Right lobe of liver (tissue), 6 donors: ENCODE results near the gene BPIFB2. TPM values are rescaled to one million over a fixed set of nuclear protein-coding genes. Genes with fewer than 3 reads are reported as not detected.

Experiments
- ATAC-seq, 4 donors: fragments of 200-7000 bp; cut with Tn5 transposase; one replicate each; pipeline ENCODE4 v1.9.1; 2020; ENCODE audit warnings: mild to moderate bottlenecking in 4 of 4, moderate library complexity in 4 of 4
- DNase-seq, 3 donors: peaks; one replicate each; pipeline ENCODE4 v3.0.0-alpha.2; 2020
- H3K27ac ChIP-seq, 3 donors: fragments of 200-600 bp; one replicate each; pipeline ENCODE4 v1.8.0; 2022
- H3K27me3 ChIP-seq, 2 donors: fragments of 200-600 bp; one replicate each; pipeline ENCODE4 v1.8.0; 2022
- H3K36me3 ChIP-seq, 4 donors: fragments of 200-600 bp; sonication (generic) in 1 of 4; one replicate each; pipeline versions ENCODE4 v1.5.1 to v1.8.0; 2017 to 2022; ENCODE audit warnings: control low read depth in 1 of 4
- H3K4me1 ChIP-seq, 4 donors: fragments of 200-600 bp; sonication (generic) in 1 of 4; one replicate each; pipeline versions ENCODE4 v1.5.1 to v1.8.0; 2017 to 2022; ENCODE audit warnings: control low read depth in 1 of 4
- H3K4me3 ChIP-seq, 3 donors: fragments of 200-600 bp; one replicate each; pipeline ENCODE4 v1.8.0; 2022
- H3K9me3 ChIP-seq, 4 donors: fragments of 200-600 bp; sonication (generic) in 1 of 4; one replicate each; pipeline versions ENCODE4 v1.5.1 to v1.8.0; 2017 to 2022; ENCODE audit warnings: control low read depth in 1 of 4
- CTCF ChIP-seq, 4 donors: fragments of 200-600 bp in 3 of 4; fragments of 450-650 bp in 1 of 4; IDR thresholded peaks; one replicate each; pipeline versions ENCODE4 v1.5.1 to v1.8.0; 2016 to 2022; ENCODE audit warnings: antibody characterized with exemption in 4 of 4, mild to moderate bottlenecking in 2 of 4
- POLR2A ChIP-seq: fragments of 450-650 bp; IDR thresholded peaks from one replicate; pipeline ENCODE4 v1.6.1; 2017; ENCODE audit warnings: antibody characterized with exemption, mild to moderate bottlenecking
- WGBS: methylation state at CpG from one replicate; pipeline ENCODE4 v1.1.6; 2018; ENCODE audit warnings: low coverage, low lambda C conversion rate; ENCODE audit not compliant: insufficient coverage; ENCODE audit errors: missing lambda C conversion rate; 5-methylcytosine and 5-hydroxymethylcytosine counted together
- intact Hi-C, 2 donors: fragments of 100-400 bp; cut with DNase I; formaldehyde crosslinking; loops; one replicate each; pipeline versions ENCODE4 v1.11.2 to v1.14.1; 2022
- total RNA-seq, 6 experiments: library from RNA; depleted of rRNA in 2 of 6; stranded (reverse); fragments of >200 nt in 2 of 6; fragmentation: NEBNext Ultra II Directional in 3 of 6; extraction: Animal tissue kit (Norgen Biotek cat#: 25700) in 3 of 6; gene quantifications; one replicate each; pipeline versions ENCODE4 v1.1.0 to v1.2.4, GENCODE V29; 2016 to 2023
- donor health status: DM: no; HTN: yes; CAD: no.
- donor health status: DM: no; HTN: no; CAD: no.
- donor health status: DM: no; HTN: no; CAD: no.
- donor health status: DM: no; HTN: yes; CAD: no.
- donor health status: DM: no; HTN: yes; CAD: no.

BPIFB2 gene
- total RNA-seq, 6 experiments from 2014 or later, result 0.12 TPM; not detected in 5

- WGBS, result no CpG with 5 or more reads among the region's 8 CpGs
- Histone ChIP-seq H3K4me3 (no peak overlapping the region), H3K36me3 (no peaks in the 10 kb centered on the region), H3K27ac (no peak overlapping the region), H3K4me1 (peaks cover 0 to 8% (median 0%) of the 10 kb centered on the region in 4 donors), H3K9me3 (no peaks in the 10 kb centered on the region), H3K27me3 (no peaks in the 10 kb centered on the region)
- ATAC-seq, result no peak
- intact Hi-C loops, result no loop called here
- DNase-seq, result no peak
- no peak for TF ChIP-seq CTCF (IDR thresholded peaks at IDR 0.05)
- TF ChIP-seq POLR2A, result no peak
Measured at GRCh38 chr20:33010674-33011449, 3.4 kb downstream of the BPIFB2 start.

- Histone ChIP-seq H3K9me3 (no peaks in the 10 kb centered on the region), H3K27ac (no peak overlapping the region), H3K4me1 (peaks cover 0 to 3% (median 0%) of the 10 kb centered on the region in 4 donors), H3K27me3 (no peaks in the 10 kb centered on the region), H3K36me3 (no peaks in the 10 kb centered on the region), H3K4me3 (no peak overlapping the region)
- ATAC-seq, result no peak
- 80% methylated on average over 12 of the region's 15 CpGs for WGBS
- intact Hi-C loops, result no loop called here
- no peak for DNase-seq
- TF ChIP-seq CTCF (IDR thresholded peaks at IDR 0.05), result no peak
- no peak for TF ChIP-seq POLR2A
Measured at GRCh38 chr20:33012327-33013189, 5.1 kb downstream of the BPIFB2 start.

GRCh38 chr20:33013701-33014326 lies 6.3 kb downstream of the BPIFB2 start:
- TF ChIP-seq CTCF (IDR thresholded peaks at IDR 0.05), result no peak
- no peak for TF ChIP-seq POLR2A
- no CpG with 5 or more reads among the region's 12 CpGs for WGBS
- ATAC-seq, result no peak
- no peak overlapping the region for H3K27ac ChIP-seq
- no peaks in the 10 kb centered on the region for H3K9me3 ChIP-seq
- no peaks in the 10 kb centered on the region for H3K36me3 ChIP-seq
- H3K4me3 ChIP-seq, result no peak overlapping the region
- H3K4me1 ChIP-seq, result no peaks in the 10 kb centered on the region
- H3K27me3 ChIP-seq, result no peaks in the 10 kb centered on the region
- intact Hi-C loops, result no loop called here
- no peak for DNase-seq

GRCh38 chr20:33014336-33015113 lies 7.0 kb downstream of the BPIFB2 start:
- TF ChIP-seq POLR2A (no peak), CTCF (IDR thresholded peaks at IDR 0.05) (no peak)
- intact Hi-C loops, result no loop called here
- Histone ChIP-seq H3K4me3 (no peak overlapping the region), H3K9me3 (no peaks in the 10 kb centered on the region), H3K27ac (no peak overlapping the region), H3K27me3 (no peaks in the 10 kb centered on the region), H3K36me3 (no peaks in the 10 kb centered on the region), H3K4me1 (no peaks in the 10 kb centered on the region)
- WGBS, result 61% methylated on average over 8 of the region's 16 CpGs
- DNase-seq (no peak), ATAC-seq (no peak)
